Stomach (tissue), 9 donors: ENCODE measurements around the gene IPO5. TPM values are rescaled to one million over a fixed set of nuclear protein-coding genes. Genes with fewer than 3 reads are reported as not detected.

Experiments used
- DNase-seq, 2 donors: peaks; one replicate each; pipeline versions ENCODE4 v3.0.0 to v3.0.0-alpha.2; 2013 to 2019
- H3K27ac ChIP-seq, 5 donors: fragments of 200-600 bp in 4 of 5; sonication (generic) in 4 of 5; one replicate each; pipeline ENCODE4 v1.5.1; 2013 to 2019; ENCODE audit warnings: mild to moderate bottlenecking in 1 of 5, moderate library complexity in 1 of 5
- H3K27me3 ChIP-seq, 3 donors: fragments of 200-600 bp; sonication (generic); one replicate each; pipeline ENCODE4 v1.5.1; 2017 to 2019; ENCODE audit warnings: mixed run types in 1 of 3
- H3K36me3 ChIP-seq, 4 donors: fragments of 200-600 bp; sonication (generic); 1 replicate in 3 of 4; 2 replicates in 1 of 4; pipeline ENCODE4 v1.5.1; 2016 to 2019
- H3K4me1 ChIP-seq, 4 donors: fragments of 200-600 bp; sonication (generic); one replicate each; pipeline ENCODE4 v1.5.1; 2016 to 2019
- H3K4me3 ChIP-seq, 4 donors: fragments of 200-600 bp; sonication (generic) in 3 of 4; one replicate each; pipeline ENCODE4 v1.5.1; 2016 to 2019; ENCODE audit warnings: mild to moderate bottlenecking in 1 of 4
- H3K9me3 ChIP-seq, 4 donors: fragments of 200-600 bp; sonication (generic); one replicate each; pipeline ENCODE4 v1.5.1; 2016 to 2019
- CTCF ChIP-seq, 7 experiments: fragments of 450-650 bp in 4 of 7; fragments of 200-600 bp in 3 of 7; sonication (generic) in 3 of 7; IDR thresholded peaks; one replicate each; pipeline ENCODE4 v1.5.1; 2016 to 2019; ENCODE audit warnings: antibody characterized with exemption in 7 of 7, control low read depth in 2 of 7, mild to moderate bottlenecking in 1 of 7
- EP300 ChIP-seq: sonication (generic); formaldehyde crosslinking; IDR thresholded peaks from one replicate; pipeline ENCODE4 v1.6.1; 2017; ENCODE audit warnings: antibody characterized with exemption
- POLR2A ChIP-seq, 4 donors: fragments of 450-650 bp; IDR thresholded peaks; one replicate each; pipeline ENCODE4 v1.6.1; 2016; ENCODE audit warnings: antibody characterized with exemption in 4 of 4, control low read depth in 2 of 4, mild to moderate bottlenecking in 1 of 4, moderate library complexity in 1 of 4
- POLR2AphosphoS5 ChIP-seq, 3 donors: sonication (generic); formaldehyde crosslinking; IDR thresholded peaks; one replicate each; pipeline ENCODE4 v1.6.1; 2016; ENCODE audit warnings: antibody characterized with exemption in 3 of 3
- WGBS, 5 donors: extraction: QIAGEN DNeasy Blood & Tissue Kit in 3 of 5; methylation state at CpG; one replicate each; pipeline versions ENCODE4 v1.1.5 to v1.1.7; 2013 to 2018; 5-methylcytosine and 5-hydroxymethylcytosine counted together
- intact Hi-C: fragments of 100-400 bp; cut with DNase I; formaldehyde crosslinking; loops from one replicate; pipeline ENCODE4 v1.15.1; 2023; ENCODE audit warnings: low total_unique reads
- polyA plus RNA-seq, 3 donors: library from polyadenylated mRNA; stranded (reverse); fragments of 200-250 nt; gene quantifications; one replicate each; pipeline ENCODE4 v1.2.3, GENCODE V29; 2013
- total RNA-seq, 5 donors: library from RNA; depleted of rRNA; stranded (reverse); fragments of >200 nt; gene quantifications; one replicate each; pipeline versions ENCODE4 v1.1.0 to v1.2.3, GENCODE V29; 2014 to 2016
- donor health status: healthy with polysubstance abuse.
- donor health status: Bipolar disorder and iron deficiency.
- donor health status: healthy.

IPO5 gene
- total and polyA plus RNA-seq, 8 donors, result 24.7 to 236 (median 60.1) TPM

DNA sequence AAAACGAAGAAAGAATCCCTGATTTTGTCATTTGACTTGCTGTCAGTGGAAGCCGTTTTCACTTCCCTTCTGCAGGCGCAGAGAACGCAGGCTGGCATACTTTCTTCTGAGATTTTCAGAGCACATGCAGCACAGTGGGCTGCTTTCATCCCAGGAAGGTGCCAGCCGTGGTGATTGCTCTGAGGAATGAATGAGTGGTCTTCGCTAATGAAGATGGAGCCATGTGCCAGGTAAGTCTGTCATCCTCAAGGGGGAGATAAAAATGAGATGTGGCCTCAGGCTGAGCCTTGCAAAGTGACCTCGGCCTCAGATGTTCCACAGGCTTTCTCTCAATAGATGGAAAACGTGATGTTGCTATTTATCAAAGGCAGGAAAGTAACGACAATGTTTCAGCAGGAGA lies 94.8 kb downstream of the IPO5 start:
- H3K27ac ChIP-seq, result no peak overlapping the region
- intact Hi-C loops, result no loop called here
- H3K27me3 ChIP-seq, result no peaks in the 10 kb centered on the region
- H3K9me3 ChIP-seq, result no peaks in the 10 kb centered on the region
- no peaks in the 10 kb centered on the region for H3K4me1 ChIP-seq
- DNase-seq, result no peak
- TF ChIP-seq POLR2A (IDR thresholded peaks at IDR 0.05) (no peak), EP300 (no peak), CTCF (IDR thresholded peaks at IDR 0.05) (no peak), POLR2AphosphoS5 (IDR thresholded peaks at IDR 0.05) (no peak)
- H3K4me3 ChIP-seq, result no peak overlapping the region
- 68 to 80% (median 79%) methylated on average over 9 of the region's 9 CpGs for WGBS, 5 donors
- H3K36me3 ChIP-seq, result no peaks in the 10 kb centered on the region

DNA sequence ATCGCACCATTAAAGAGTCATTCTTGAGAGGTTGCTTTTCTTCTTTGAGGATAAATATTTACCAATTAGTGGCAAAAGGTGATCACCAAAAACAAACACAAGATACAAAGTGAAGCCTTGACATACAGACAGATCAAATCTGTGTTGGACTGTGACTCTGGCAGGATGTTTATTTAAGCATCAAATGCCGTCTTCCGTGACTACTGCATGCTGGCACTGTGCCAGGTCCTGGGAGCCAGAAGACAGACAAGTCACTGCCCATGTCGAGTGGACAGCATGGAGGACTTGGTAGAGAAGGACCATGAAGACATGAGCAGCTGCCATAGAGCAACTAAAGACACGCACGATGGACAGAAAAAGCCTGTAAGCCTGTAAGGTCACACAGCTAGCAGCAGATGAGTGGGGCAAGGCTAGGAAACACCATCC lies 96.6 kb downstream of the IPO5 start:
- Histone ChIP-seq H3K4me3 (no peak overlapping the region), H3K36me3 (no peaks in the 10 kb centered on the region), H3K27ac (no peak overlapping the region), H3K27me3 (no peaks in the 10 kb centered on the region), H3K9me3 (no peaks in the 10 kb centered on the region), H3K4me1 (no peaks in the 10 kb centered on the region)
- intact Hi-C loops, result no loop called here
- TF ChIP-seq POLR2A (IDR thresholded peaks at IDR 0.05), result no peak
- no peak for TF ChIP-seq CTCF (IDR thresholded peaks at IDR 0.05)
- TF ChIP-seq POLR2AphosphoS5 (IDR thresholded peaks at IDR 0.05), result no peak
- no peak for TF ChIP-seq EP300
- DNase-seq, result peak in 1 of 2 donors; percentile 36
- WGBS, 5 donors, result 37 to 44% (median 40%) methylated on average over 6 of the region's 6 CpGs

DNA sequence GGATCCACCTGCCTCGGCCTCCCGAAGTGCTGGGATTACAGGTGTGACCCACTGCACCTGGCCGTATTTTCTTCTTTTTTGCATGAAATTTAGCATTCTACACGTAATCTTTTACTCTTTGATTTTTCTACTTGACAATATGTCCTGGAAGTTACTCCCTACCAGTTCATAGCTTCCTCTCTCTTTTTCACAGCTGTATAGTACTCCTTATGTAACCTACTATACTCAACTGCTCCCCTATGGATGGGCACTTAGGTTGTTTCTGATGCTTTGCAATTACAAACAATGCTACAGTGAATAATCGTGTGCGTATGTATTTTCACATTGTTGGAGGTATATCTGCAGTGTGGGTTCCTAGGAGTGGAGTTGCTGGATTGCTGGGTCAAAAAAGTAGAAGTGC lies 98.9 kb downstream of the IPO5 start:
- DNase-seq, result no peak
- intact Hi-C loops, result no loop called here
- no peaks in the 10 kb centered on the region for H3K27me3 ChIP-seq
- H3K4me3 ChIP-seq, result no peak overlapping the region
- H3K27ac ChIP-seq, result no peak overlapping the region
- no peaks in the 10 kb centered on the region for H3K9me3 ChIP-seq
- H3K36me3 ChIP-seq, result no peaks in the 10 kb centered on the region
- no peak for TF ChIP-seq CTCF (IDR thresholded peaks at IDR 0.05)
- WGBS, 5 donors, result 86 to 98% (median 95%) methylated on average over 6 of the region's 6 CpGs
- no peaks in the 10 kb centered on the region for H3K4me1 ChIP-seq

DNA sequence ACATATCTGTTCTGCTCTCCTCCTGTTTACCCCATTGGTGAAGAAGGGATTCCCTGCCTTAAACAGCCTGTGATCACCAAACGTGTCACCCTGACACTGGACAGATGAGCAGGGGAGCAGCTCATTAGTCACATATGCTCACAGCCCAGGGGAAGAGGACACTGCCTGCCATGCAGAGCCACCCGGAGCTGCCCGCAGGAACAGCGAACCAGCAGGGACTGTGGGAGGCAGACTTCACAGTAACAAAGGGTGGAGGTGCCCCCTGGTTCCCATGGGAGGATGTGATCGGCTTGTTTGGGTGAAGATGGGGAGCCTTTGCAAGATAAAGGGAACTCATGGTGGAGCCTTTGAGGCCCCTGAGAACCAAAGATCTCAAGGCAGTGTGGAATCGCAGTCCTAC lies 100.8 kb downstream of the IPO5 start:
- no peaks in the 10 kb centered on the region for H3K27me3 ChIP-seq
- intact Hi-C loops, result no loop called here
- H3K4me1 ChIP-seq, result no peaks in the 10 kb centered on the region
- 81 to 93% (median 86%) methylated on average over 6 of the region's 6 CpGs for WGBS, 5 donors
- no peaks in the 10 kb centered on the region for H3K9me3 ChIP-seq
- H3K27ac ChIP-seq, result no peak overlapping the region
- DNase-seq, result no peak
- no peak overlapping the region for H3K4me3 ChIP-seq
- H3K36me3 ChIP-seq, result no peaks in the 10 kb centered on the region
- TF ChIP-seq EP300, result no peak
- TF ChIP-seq POLR2AphosphoS5 (IDR thresholded peaks at IDR 0.05), result no peak
- TF ChIP-seq POLR2A (IDR thresholded peaks at IDR 0.05), result no peak
- no peak for TF ChIP-seq CTCF (IDR thresholded peaks at IDR 0.05)

DNA sequence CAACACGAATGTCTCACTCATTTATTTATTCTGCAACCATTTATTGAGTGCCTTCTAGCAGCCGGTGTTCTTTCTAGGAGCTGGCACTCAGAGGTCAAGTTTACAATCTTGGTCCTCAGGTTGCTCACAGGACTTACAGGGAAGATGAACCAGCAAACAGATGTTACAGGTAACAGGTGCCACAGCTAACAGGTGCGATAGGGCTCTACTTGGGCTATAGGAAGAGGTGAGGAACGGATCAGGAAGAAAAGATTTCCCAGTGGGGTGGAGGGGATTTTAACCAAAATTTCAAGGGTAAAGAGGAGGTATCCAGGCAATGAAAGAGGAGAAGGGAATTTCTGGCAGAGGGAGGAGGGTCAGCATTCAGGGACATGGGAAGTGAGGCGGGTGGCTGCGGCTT lies 102.1 kb downstream of the IPO5 start:
- Histone ChIP-seq H3K4me1 (no peaks in the 10 kb centered on the region), H3K36me3 (no peaks in the 10 kb centered on the region), H3K27ac (no peak overlapping the region), H3K9me3 (no peaks in the 10 kb centered on the region), H3K27me3 (no peaks in the 10 kb centered on the region), H3K4me3 (no peak overlapping the region)
- TF ChIP-seq POLR2AphosphoS5 (IDR thresholded peaks at IDR 0.05) (no peak), EP300 (no peak), POLR2A (IDR thresholded peaks at IDR 0.05) (no peak), CTCF (IDR thresholded peaks at IDR 0.05) (no peak)
- DNase-seq, result no peak
- 75 to 85% (median 78%) methylated on average over 6 of the region's 6 CpGs for WGBS, 5 donors
- intact Hi-C loops, result no loop called here
